ENCODE measurements around the gene CRTAC1.

The CRTAC1 gene

GRCh38 chr10:98028168-98028770, 2.2 kb downstream of the CRTAC1 start:
- no peak for DNase-seq

GRCh38 chr10:98023024-98023423, 7.4 kb downstream of the CRTAC1 start:
- DNase-seq, result no peak

GRCh38 chr10:98020784-98021183, 9.6 kb downstream of the CRTAC1 start:
- no peak for DNase-seq

- DNase-seq, result no peak
These were observed 10.2 kb downstream of the CRTAC1 start for GRCh38 chr10:98020254-98020653.

- DNase-seq, result no peak
These were observed 10.6 kb downstream of the CRTAC1 start for GRCh38 chr10:98019784-98020183.

- DNase-seq, result no peak
These were observed 13.5 kb downstream of the CRTAC1 start for GRCh38 chr10:98016772-98017475.

- no peak for DNase-seq
These were observed 16.6 kb downstream of the CRTAC1 start for GRCh38 chr10:98013776-98014175.

GRCh38 chr10:98013122-98013521, 17.3 kb downstream of the CRTAC1 start:
- no peak for DNase-seq

GRCh38 chr10:98012644-98013043, 17.8 kb downstream of the CRTAC1 start:
- no peak for DNase-seq

- DNase-seq, result no peak
These were observed 19.3 kb downstream of the CRTAC1 start for GRCh38 chr10:98010939-98011685.

GRCh38 chr10:98006266-98006665, 24.2 kb downstream of the CRTAC1 start:
- no peak for DNase-seq

- no peak for DNase-seq
These were observed 28.7 kb downstream of the CRTAC1 start for GRCh38 chr10:98001736-98002135.

- DNase-seq, result no peak
These were observed 30.1 kb downstream of the CRTAC1 start for GRCh38 chr10:98000346-98000745.

- DNase-seq, result no peak
These were observed 30.5 kb downstream of the CRTAC1 start for GRCh38 chr10:97999923-98000248.

GRCh38 chr10:97999066-97999922, 31.1 kb downstream of the CRTAC1 start:
- no peak for DNase-seq

GRCh38 chr10:97991871-97992270, 38.5 kb downstream of the CRTAC1 start:
- DNase-seq, result no peak

GRCh38 chr10:97981816-97982215, 48.6 kb downstream of the CRTAC1 start:
- no peak for DNase-seq

- DNase-seq, result no peak
These were observed 52.7 kb downstream of the CRTAC1 start for GRCh38 chr10:97977673-97978072.

- no peak for DNase-seq
These were observed 54.8 kb downstream of the CRTAC1 start for GRCh38 chr10:97975598-97975997.

- DNase-seq, result no peak
These were observed 55.6 kb downstream of the CRTAC1 start for GRCh38 chr10:97974526-97975525.

- no peak for DNase-seq
These were observed 56.3 kb downstream of the CRTAC1 start for GRCh38 chr10:97974100-97974499.

- no peak for DNase-seq
These were observed 60.8 kb downstream of the CRTAC1 start for GRCh38 chr10:97969538-97970079.

Measured in NCI-H2081 treated with DMSO at 0.1 percent for 48 hours (cell line).